HepG2 (cell line): ENCODE data around the gene LRP2. TPM values are rescaled to one million over a fixed set of nuclear protein-coding genes. Genes with fewer than 3 reads are reported as not detected.

Experiments
- ATAC-seq: fragments of 200-7000 bp; cut with Tn5 transposase; 3 replicates; pipeline ENCODE4 v1.9.1; 2020; ENCODE audit warnings: mild to moderate bottlenecking, moderate library complexity
- BruUV-seq: library from RNA; stranded (reverse); fragments of 400-500 nt; replicated peaks from 2 replicates; lab custom pipeline; 2021; lab: Mats Ljungman, UMichigan
- CTCF ChIA-PET: fragments of 300-600 bp; formaldehyde crosslinking; extraction: SDS; loops from one replicate; lab custom pipeline; 2021; ENCODE audit warnings: low total read pairs, inconsistent platforms, low intra/inter-chr PET ratio; lab: Yijun Ruan, JAX
- POLR2A ChIA-PET: fragments of 350-600 bp; sonication (Branson Sonifier 250); formaldehyde crosslinking; loops from one replicate; lab custom pipeline; 2020; ENCODE audit warnings: antibody characterized with exemption, inconsistent platforms; lab: Yijun Ruan, JAX
- DNase-seq: peaks from one replicate; pipeline ENCODE4 v3.0.0-alpha.2; 2015; ENCODE audit warnings: low spot score
- FAIRE-seq: peaks from 3 replicates; lab custom pipeline; 2011; peaks lifted over from hg19 to GRCh38; lab: Jason Lieb, UNC
- H2AFZ ChIP-seq: one replicate; pipeline ENCODE4 v1.6.1; 2011; ENCODE audit warnings: low read length, inconsistent platforms
- H3K27ac ChIP-seq: fragments of 300-600 bp; 3 replicates; pipeline ENCODE4 v1.8.0; 2011; ENCODE audit warnings: mixed run types, mild to moderate bottlenecking, mixed read lengths, low read length, inconsistent platforms; ENCODE audit not compliant: insufficient read depth; ENCODE audit errors: extremely low read length
- H3K27me3 ChIP-seq, 2 experiments: fragments of 200-600 bp in 1 of 2; 2 replicates in 1 of 2; 3 replicates in 1 of 2; pipeline versions ENCODE4 v1.6.0 to v1.8.0; 2011; ENCODE audit warnings: low read length in 2 of 2, mild to moderate bottlenecking in 2 of 2, moderate library complexity in 2 of 2, inconsistent platforms in 1 of 2; ENCODE audit not compliant: insufficient read depth in 2 of 2, control insufficient read depth in 1 of 2
- H3K36me3 ChIP-seq, 2 experiments: fragments of 200-600 bp in 1 of 2; replicated peaks in 1 of 2; 2 replicates in 1 of 2; 3 replicates in 1 of 2; pipeline versions ENCODE4 v1.5.1 to v1.8.0; 2011; ENCODE audit warnings: low read length in 2 of 2, inconsistent platforms in 1 of 2; ENCODE audit not compliant: insufficient read depth in 2 of 2, control insufficient read depth in 1 of 2
- H3K4me1 ChIP-seq: 2 replicates; pipeline ENCODE4 v1.5.1; 2012; ENCODE audit warnings: low read length, inconsistent platforms; ENCODE audit not compliant: insufficient read depth
- H3K4me2 ChIP-seq: 2 replicates; pipeline ENCODE4 v1.6.0; 2011; ENCODE audit warnings: low read depth, low read length, inconsistent platforms
- H3K4me3 ChIP-seq, 3 experiments: fragments of 200-600 bp in 1 of 3; sonication (generic), shearing (Covaris generic) in 1 of 3; replicated peaks in 1 of 3; 2 replicates each; pipeline ENCODE4 v1.5.1; 2011 to 2016; ENCODE audit warnings: low read length in 3 of 3, inconsistent platforms in 2 of 3, low read depth in 2 of 3, mild to moderate bottlenecking in 2 of 3, control low read depth in 1 of 3, mixed read lengths in 1 of 3; ENCODE audit not compliant: insufficient read depth in 1 of 3
- H3K79me2 ChIP-seq: one replicate; pipeline ENCODE4 v1.6.1; 2011; ENCODE audit warnings: low read length, inconsistent platforms; ENCODE audit not compliant: insufficient read depth
- H3K9ac ChIP-seq: 2 replicates; pipeline ENCODE4 v1.6.0; 2011; ENCODE audit warnings: mild to moderate bottlenecking, low read depth, low read length, inconsistent platforms; ENCODE audit not compliant: insufficient read depth
- H3K9me3 ChIP-seq: 2 replicates; pipeline ENCODE4 v1.5.1; 2012; ENCODE audit warnings: mild to moderate bottlenecking, low read length
- H4K20me1 ChIP-seq: 2 replicates; pipeline ENCODE4 v1.6.0; 2011; ENCODE audit warnings: inconsistent platforms, mild to moderate bottlenecking, low read length, moderate library complexity; ENCODE audit not compliant: insufficient read depth
- ADNP ChIP-seq: sonication (generic); formaldehyde crosslinking; IDR thresholded peaks from 2 replicates; pipeline ENCODE4 v1.4.0; 2020; ENCODE audit warnings: missing genetic modification reagents
- AKAP8 ChIP-seq: sonication (generic); formaldehyde crosslinking; IDR thresholded peaks from 2 replicates; pipeline ENCODE4 v1.5.1; 2020; ENCODE audit warnings: mild to moderate bottlenecking, missing genetic modification reagents
- ETS1 ChIP-seq: sonication (generic); formaldehyde crosslinking; IDR thresholded peaks from 2 replicates; pipeline ENCODE4 v1.4.0; 2020; ENCODE audit warnings: missing genetic modification reagents
- GZF1 ChIP-seq: sonication (generic); formaldehyde crosslinking; IDR thresholded peaks from 2 replicates; pipeline ENCODE4 v1.5.1; 2020; ENCODE audit warnings: mild to moderate bottlenecking, missing genetic modification reagents
- IKZF1 ChIP-seq: fragments of 450-650 bp; IDR thresholded peaks from 2 replicates; pipeline ENCODE4 v1.7.1; 2016
- KDM4B ChIP-seq: sonication (generic); formaldehyde crosslinking; IDR thresholded peaks from 2 replicates; pipeline ENCODE4 v1.4.0; 2020; ENCODE audit warnings: missing genetic modification reagents
- KLF13 ChIP-seq: sonication (generic); formaldehyde crosslinking; IDR thresholded peaks from 2 replicates; pipeline ENCODE4 v1.4.0; 2020; ENCODE audit warnings: mild to moderate bottlenecking, missing genetic modification reagents
- MAX ChIP-seq: IDR thresholded peaks from 2 replicates; pipeline ENCODE4 v1.6.1; 2012; ENCODE audit warnings: inconsistent platforms
- NR2F2 ChIP-seq: IDR thresholded peaks from 2 replicates; pipeline ENCODE4 v1.6.1; 2012; ENCODE audit warnings: low read depth, inconsistent platforms, borderline replicate concordance
- ONECUT2 ChIP-seq: sonication (generic); formaldehyde crosslinking; IDR thresholded peaks from 2 replicates; pipeline ENCODE4 v1.4.0; 2020; ENCODE audit warnings: missing genetic modification reagents
- SMAD9 ChIP-seq: sonication (generic); formaldehyde crosslinking; IDR thresholded peaks from 2 replicates; pipeline ENCODE4 v1.5.1; 2020; ENCODE audit warnings: mild to moderate bottlenecking, missing genetic modification reagents
- SP4 ChIP-seq: sonication (generic); formaldehyde crosslinking; IDR thresholded peaks from 2 replicates; pipeline ENCODE4 v1.8.1; 2023; ENCODE audit warnings: mild to moderate bottlenecking, missing genetic modification reagents
- TEAD2 ChIP-seq: sonication (generic); formaldehyde crosslinking; IDR thresholded peaks from 2 replicates; pipeline ENCODE4 v1.9.0; 2021; ENCODE audit warnings: missing genetic modification reagents
- TFE3 ChIP-seq: IDR thresholded peaks from 2 replicates; pipeline ENCODE4 v1.6.1; 2016
- ZFP62 ChIP-seq: sonication (generic); formaldehyde crosslinking; IDR thresholded peaks from 2 replicates; pipeline ENCODE4 v1.4.0; 2020; ENCODE audit warnings: missing genetic modification reagents
- ZKSCAN8 ChIP-seq: IDR thresholded peaks from 2 replicates; pipeline ENCODE4 v1.6.1; 2016; ENCODE audit warnings: borderline replicate concordance, missing genetic modification reagents, missing compliant biosample characterization
- ZNF44 ChIP-seq: sonication (generic); formaldehyde crosslinking; IDR thresholded peaks from 2 replicates; pipeline ENCODE4 v1.5.1; 2020; ENCODE audit warnings: mild to moderate bottlenecking, missing genetic modification reagents
- ZNF572 ChIP-seq: sonication (generic); formaldehyde crosslinking; IDR thresholded peaks from 2 replicates; pipeline ENCODE4 v1.5.1; 2020; ENCODE audit warnings: mild to moderate bottlenecking, missing genetic modification reagents
- ZNF597 ChIP-seq: sonication (generic); formaldehyde crosslinking; IDR thresholded peaks from 2 replicates; pipeline ENCODE4 v1.5.0; 2020; ENCODE audit warnings: missing genetic modification reagents
- WGBS: methylation state at CpG from one replicate; pipeline ENCODE4 v1.1.6; 2017; ENCODE audit warnings: low lambda C conversion rate; 5-methylcytosine and 5-hydroxymethylcytosine counted together
- in situ Hi-C: cut with HindIII; loops from 2 replicates; pipeline ENCODE4 v1.10.0; 2017; ENCODE audit warnings: low pct_unique_long_range_greater_than_20kb; ENCODE audit not compliant: extremely low pct_ligation_motif_present
- intact Hi-C: fragments of 100-400 bp; cut with micrococcal nuclease; formaldehyde crosslinking; loops from one replicate; pipeline ENCODE4 v1.10.0; 2022; ENCODE audit not compliant: unreplicated experiment
- polyA plus RNA-seq, 8 experiments: library from polyadenylated mRNA; depleted of rRNA in 3 of 8; stranded (reverse) in 7 of 8; unstranded in 1 of 8; fragments of >200 nt; fragmentation: Illumina TruSeq in 4 of 8; extraction: Trizol in 4 of 8; gene quantifications; 2 replicates each; pipeline versions ENCODE4 v1.2.1 to v1.2.3, GENCODE V29; 2011 to 2016; ENCODE audit warnings: low read depth in 4 of 8, missing spikeins in 1 of 8, mixed read lengths in 1 of 8; ENCODE audit not compliant: insufficient read depth in 1 of 8
- total RNA-seq, 5 experiments: library from RNA; depleted of rRNA; stranded (reverse); fragments of >200 nt; fragmentation: Illumina TruSeq; extraction: Trizol; gene quantifications; 2 replicates each; pipeline ENCODE4 v1.2.3, GENCODE V29; 2016; ENCODE audit warnings: low read depth in 1 of 5
- TF ChIP-seq, protein P1 (sequence below): sonication (generic); formaldehyde crosslinking; IDR thresholded peaks from 2 replicates; pipeline ENCODE4 v1.8.1; 2023; ENCODE audit warnings: mild to moderate bottlenecking, moderate library complexity, missing genetic modification reagents
- TF ChIP-seq, protein P2 (sequence below): sonication (generic); formaldehyde crosslinking; IDR thresholded peaks from 2 replicates; pipeline ENCODE4 v1.5.0; 2020; ENCODE audit warnings: mild to moderate bottlenecking, missing genetic modification reagents, borderline replicate concordance

The LRP2 gene
- total and polyA plus RNA-seq, 2 of the 13 experiments (the other 11 are each of a cell fraction or from before 2014, with no cell fraction given): 0.03 to 0.15 TPM

- CTCF ChIA-PET: no interaction called here
- no peak for FAIRE-seq
- TF ChIP-seq ZFP62 (CRISPR knock-in tag) (no peak; the same call in 1 of the 2 replicates), MAX (no peak), ZNF572 (CRISPR knock-in tag) (no peak), ZNF44 (CRISPR knock-in tag) (no peak), ADNP (CRISPR knock-in tag) (no peak), SMAD9 (CRISPR knock-in tag) (0 out of 2 replicates have a peak, but pooled peaks have one; percentile 49), ETS1 (no peak), ZKSCAN8 (CRISPR knock-in tag) (no peak), IKZF1 (no peak), KDM4B (CRISPR knock-in tag) (no peak), KLF13 (CRISPR knock-in tag) (no peak), AKAP8 (CRISPR knock-in tag) (no peak), SP4 (no peak), TEAD2 (no peak), ONECUT2 (CRISPR knock-in tag) (no peak), GZF1 (CRISPR knock-in tag) (no peak), TFE3 (CRISPR knock-in tag) (no peak), ZNF597 (CRISPR knock-in tag) (no peak), NR2F2 (no peak)
- TF ChIP-seq, protein P1, sequence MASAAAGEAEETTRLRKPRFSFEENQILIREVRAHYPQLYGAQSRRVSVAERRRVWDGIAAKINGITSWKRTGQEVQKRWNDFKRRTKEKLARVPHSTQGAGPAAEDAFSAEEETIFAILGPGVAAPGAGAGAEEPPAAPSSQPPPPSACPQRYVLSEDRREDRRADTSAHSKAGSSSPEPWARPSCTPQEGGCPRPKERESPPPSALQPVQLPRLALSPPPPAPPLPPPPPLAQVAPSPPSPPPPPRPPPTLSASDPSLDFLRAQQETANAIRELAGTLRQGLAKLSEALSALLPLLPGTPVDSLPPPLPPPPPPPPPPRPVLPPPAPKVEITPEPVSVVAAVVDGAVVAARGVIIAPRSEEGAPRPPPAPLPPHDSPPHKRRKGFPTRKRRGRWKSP (CRISPR knock-in tag): no peak
- TF ChIP-seq, protein P2, sequence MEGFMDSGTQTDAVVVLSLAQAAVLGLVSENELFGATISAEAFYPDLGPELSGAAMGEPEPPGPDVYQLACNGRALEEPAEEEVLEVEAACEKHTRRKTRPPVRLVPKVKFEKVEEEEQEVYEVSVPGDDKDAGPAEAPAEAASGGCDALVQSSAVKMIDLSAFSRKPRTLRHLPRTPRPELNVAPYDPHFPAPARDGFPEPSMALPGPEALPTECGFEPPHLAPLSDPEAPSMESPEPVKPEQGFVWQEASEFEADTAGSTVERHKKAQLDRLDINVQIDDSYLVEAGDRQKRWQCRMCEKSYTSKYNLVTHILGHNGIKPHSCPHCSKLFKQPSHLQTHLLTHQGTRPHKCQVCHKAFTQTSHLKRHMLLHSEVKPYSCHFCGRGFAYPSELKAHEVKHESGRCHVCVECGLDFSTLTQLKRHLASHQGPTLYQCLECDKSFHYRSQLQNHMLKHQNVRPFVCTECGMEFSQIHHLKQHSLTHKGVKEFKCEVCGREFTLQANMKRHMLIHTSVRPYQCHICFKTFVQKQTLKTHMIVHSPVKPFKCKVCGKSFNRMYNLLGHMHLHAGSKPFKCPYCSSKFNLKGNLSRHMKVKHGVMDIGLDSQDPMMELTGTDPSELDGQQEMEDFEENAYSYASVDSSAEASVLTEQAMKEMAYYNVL (CRISPR knock-in tag): 0 out of 2 replicates have a peak, but pooled peaks have one; percentile 26
These were observed 622 bp downstream of the LRP2 start for GRCh38 chr2:169361706-169362117.

More at GRCh38 chr2:169361706-169362117, 622 bp downstream of the LRP2 start:
- Histone ChIP-seq H3K4me1 (peaks cover 42% of the 10 kb centered on the region), H3K4me2 (peak overlapping the region; percentile 84), H3K4me3 (peak overlapping the region; percentile 46 to 67 (median 55)), H3K27me3 (peaks cover 25 to 62% of the 10 kb centered on the region in 2 experiments; a peak in 4 of 5 replicates), H3K36me3 (no peaks in the 10 kb centered on the region), H4K20me1 (no peaks in the 10 kb centered on the region), H3K79me2 (no peaks in the 10 kb centered on the region), H3K9me3 (no peaks in the 10 kb centered on the region), H3K9ac (no peak overlapping the region), H3K27ac (no peak overlapping the region), H2AFZ (no peak overlapping the region)
- intact Hi-C loops (no loop called here), in situ Hi-C loops (no loop called here)
- peak; percentile 73 for ATAC-seq
- WGBS: under 1% methylated on average over 13 of the region's 32 CpGs
- DNase-seq: no peak
- no TSS peak for BruUV-seq
- POLR2A ChIA-PET: no interaction called here
